HFF-Myc (cell line): ENCODE measurements around the gene RPS6KA1.
A peak's percentile ranks its signal among the peaks of the same experiment; 100 is the strongest.
"Not testable (repeated sequence)": the region's sequence is repeated elsewhere in the genome, so short reads cannot be mapped to it uniquely, and the experiment has no call there.

ENCODE experiments used
- DNase-seq: peaks from one replicate; pipeline ENCODE4 v3.0.0-alpha.2; 2011; ENCODE audit warnings: low read depth; ENCODE audit errors: extremely low read depth
- H3K4me3 ChIP-seq: replicated peaks from 2 replicates; pipeline ENCODE4 v1.5.1; 2011; ENCODE audit warnings: low read depth, mild to moderate bottlenecking, control low read depth, low read length
- CTCF ChIP-seq: IDR thresholded peaks from 2 replicates; pipeline ENCODE4 v1.5.1; 2012; ENCODE audit warnings: mild to moderate bottlenecking, low read depth, low read length, control low read depth; ENCODE audit errors: missing control alignments

RPS6KA1 gene

DNA sequence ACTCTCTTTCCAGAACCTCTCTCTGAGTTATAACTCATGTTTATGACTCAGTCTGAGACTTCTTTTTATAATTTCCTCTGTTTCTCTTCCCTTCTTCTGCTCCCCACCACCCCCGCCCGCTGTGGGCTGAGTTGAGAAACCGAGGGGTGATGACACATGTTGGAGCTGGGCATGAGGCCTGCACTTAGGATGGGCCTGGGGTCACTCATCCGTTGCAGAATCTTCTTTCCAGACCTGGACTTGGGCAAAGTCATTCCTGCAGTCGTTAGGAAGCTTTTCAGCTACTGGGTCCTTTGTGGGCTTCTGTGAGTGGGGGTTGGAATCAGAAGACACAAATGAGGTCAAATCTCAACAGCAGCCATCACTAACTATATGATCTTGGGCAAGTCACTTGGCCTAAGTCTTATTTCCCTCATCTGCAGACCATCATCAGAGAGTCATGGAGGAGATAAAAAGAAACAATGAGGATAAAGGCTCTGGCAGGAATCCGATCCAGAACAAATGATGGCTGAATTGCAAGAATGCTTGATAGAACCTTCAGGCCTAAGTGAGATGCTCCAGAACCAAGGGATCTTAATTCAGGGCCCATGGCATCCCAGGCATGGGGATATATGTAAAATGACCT lies 53.4 kb downstream of the RPS6KA1 start:
- H3K4me3 ChIP-seq: no peak overlapping the region
- no peak for DNase-seq
- TF ChIP-seq CTCF: no peak

DNA sequence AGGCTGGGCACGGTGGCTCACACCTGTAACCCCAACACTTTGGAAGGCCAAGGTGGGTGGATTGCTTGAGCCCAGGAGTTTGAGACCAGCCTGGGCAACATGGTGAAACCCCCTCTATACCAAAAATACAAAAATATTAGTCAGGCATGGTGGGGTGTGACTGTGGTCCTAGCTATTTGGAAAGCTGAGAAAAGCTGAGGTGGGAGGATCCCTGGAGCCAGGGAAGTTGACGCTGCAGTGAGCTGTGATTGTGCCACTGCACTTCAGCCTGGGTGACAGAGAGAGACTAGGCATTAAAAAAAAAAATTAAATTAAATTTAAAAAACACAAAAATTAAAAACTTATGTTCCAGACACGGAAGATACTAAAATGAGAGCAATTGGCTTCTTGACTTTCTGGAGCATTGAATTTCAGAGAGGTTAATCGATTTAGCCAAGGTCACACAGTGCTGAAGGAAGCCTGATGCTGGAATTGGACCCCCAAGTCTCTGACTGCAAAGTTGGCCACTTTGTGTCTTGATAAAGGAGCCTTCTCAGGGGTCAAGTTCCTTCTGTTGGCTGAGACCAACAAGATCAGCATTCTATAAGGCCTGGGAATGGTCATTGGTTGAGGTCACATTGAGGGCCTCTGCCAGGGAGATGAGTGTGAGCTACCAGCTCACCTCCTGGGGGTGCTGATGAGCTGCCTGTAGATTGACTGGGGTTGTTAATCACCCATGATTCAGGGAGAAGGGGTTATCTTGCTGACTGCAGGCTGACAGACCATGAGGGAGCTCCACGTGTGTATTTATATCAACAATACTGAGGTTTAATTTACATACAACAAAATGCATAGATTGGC lies 54.3 kb downstream of the RPS6KA1 start:
- DNase-seq: no peak
- no peak overlapping the region for H3K4me3 ChIP-seq
- TF ChIP-seq CTCF: peak; percentile 15

- H3K4me3 ChIP-seq, DNase-seq: not testable (repeated sequence)
Observed at GRCh38 chr1:26584588-26584987, 55.0 kb downstream of the RPS6KA1 start.

- no peak overlapping the region for H3K4me3 ChIP-seq
- no peak for TF ChIP-seq CTCF
- DNase-seq: no peak
Observed at GRCh38 chr1:26585471-26585870, 55.9 kb downstream of the RPS6KA1 start.

- DNase-seq: no peak
- H3K4me3 ChIP-seq: no peak overlapping the region
- no peak for TF ChIP-seq CTCF
Observed at GRCh38 chr1:26593385-26593784, 63.8 kb downstream of the RPS6KA1 start.

DNA sequence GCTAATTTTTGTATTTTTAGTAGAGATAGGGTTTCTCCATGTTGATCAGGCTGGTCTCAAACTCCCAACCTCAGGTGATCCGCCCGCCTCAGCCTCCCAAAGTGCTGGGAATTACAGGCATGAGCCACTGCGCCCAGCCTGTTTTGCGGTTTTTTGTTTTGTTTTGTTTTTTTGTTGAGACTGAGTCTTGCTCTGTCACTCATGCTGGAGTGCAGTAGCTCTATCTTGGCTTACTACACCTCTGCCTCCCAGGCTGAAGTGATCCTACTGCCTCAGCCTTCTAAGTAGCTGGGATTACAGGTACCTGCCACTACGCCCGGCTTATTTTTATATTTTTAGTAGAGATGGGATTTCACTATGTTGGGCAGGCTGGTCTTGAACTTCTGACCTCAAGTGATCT lies 65.0 kb downstream of the RPS6KA1 start:
- not testable (repeated sequence) for H3K4me3 ChIP-seq, DNase-seq

GRCh38 chr1:26597629-26598039 lies 68.1 kb downstream of the RPS6KA1 start:
- H3K4me3 ChIP-seq: no peak overlapping the region
- TF ChIP-seq CTCF: peak; percentile 52
- DNase-seq: no peak
